H1 (cell line): Measurements from ENCODE around the gene TAS1R1. TPM values are rescaled to one million over a fixed set of nuclear protein-coding genes. Genes with fewer than 3 reads are reported as not detected.
A peak's percentile ranks its signal among the peaks of the same experiment; 100 is the strongest.

Experiments used
- CTCF ChIA-PET: fragments of 300-600 bp; sonication (Branson Sonifier 250); formaldehyde crosslinking; loops from one replicate; lab custom pipeline; 2021; ENCODE audit not compliant: partially characterized antibody; lab: Charles Lee
- POLR2A ChIA-PET: fragments of 300-600 bp; sonication (Branson Sonifier 250); formaldehyde crosslinking; loops from one replicate; lab custom pipeline; 2021; ENCODE audit warnings: inconsistent platforms; ENCODE audit not compliant: partially characterized antibody; lab: Charles Lee
- DNase-seq, 2 experiments: peaks; one replicate each; pipeline versions ENCODE4 v3.0.0 to v3.0.0-alpha.2; 2010 to 2022; ENCODE audit warnings: low spot score in 2 of 2, low read depth in 1 of 2, mixed read lengths in 1 of 2
- FAIRE-seq: peaks from 2 replicates; lab custom pipeline; 2011; peaks lifted over from hg19 to GRCh38; lab: Jason Lieb, UNC
- H2AFZ ChIP-seq: 2 replicates; pipeline ENCODE4 v1.8.1; 2012; ENCODE audit warnings: low read length, inconsistent platforms
- H2AK5ac ChIP-seq: 2 replicates; pipeline ENCODE4 v1.6.1; 2013; ENCODE audit warnings: low read depth, low read length
- H2BK120ac ChIP-seq: replicated peaks from 2 replicates; pipeline ENCODE3; 2013; ENCODE audit warnings: low read depth, low read length, inconsistent platforms
- H2BK12ac ChIP-seq: 2 replicates; pipeline ENCODE4 v1.6.1; 2013; ENCODE audit warnings: low read depth, low read length
- H2BK15ac ChIP-seq: 2 replicates; pipeline ENCODE4 v1.6.1; 2013; ENCODE audit warnings: low read length
- H2BK20ac ChIP-seq: 2 replicates; pipeline ENCODE4 v1.6.1; 2013; ENCODE audit warnings: low read length
- H2BK5ac ChIP-seq: 2 replicates; pipeline ENCODE4 v1.6.1; 2013; ENCODE audit warnings: low read depth, low read length
- H3K14ac ChIP-seq: 2 replicates; pipeline ENCODE4 v1.6.1; 2013; ENCODE audit warnings: inconsistent platforms; ENCODE audit not compliant: insufficient read length
- H3K18ac ChIP-seq: 2 replicates; pipeline ENCODE4 v1.6.1; 2013; ENCODE audit warnings: low read length; ENCODE audit errors: extremely low read depth
- H3K23ac ChIP-seq: 2 replicates; pipeline ENCODE4 v1.6.1; 2013; ENCODE audit warnings: inconsistent platforms; ENCODE audit not compliant: insufficient read length
- H3K23me2 ChIP-seq: 2 replicates; pipeline ENCODE4 v1.6.1; 2013; ENCODE audit warnings: low read depth, low read length
- H3K27ac ChIP-seq: 2 replicates; pipeline ENCODE4 v1.6.1; 2011; ENCODE audit warnings: low read depth, low read length, inconsistent platforms
- H3K27me3 ChIP-seq, 4 experiments: replicated peaks in 1 of 4; 1 replicate in 1 of 4; 2 replicates in 3 of 4; pipeline versions ENCODE4 v1.6.1 to v1.8.1; 2011 to 2013; ENCODE audit warnings: low read length in 3 of 4, mild to moderate bottlenecking in 3 of 4, inconsistent platforms in 2 of 4, mixed read lengths in 2 of 4, moderate library complexity in 1 of 4; ENCODE audit not compliant: control insufficient read depth in 3 of 4, insufficient read depth in 3 of 4; ENCODE audit errors: extremely low read depth in 1 of 4
- H3K36me3 ChIP-seq, 4 experiments: 2 replicates each; pipeline versions ENCODE4 v1.6.1 to v1.8.1; 2011 to 2013; ENCODE audit warnings: mild to moderate bottlenecking in 4 of 4, low read length in 3 of 4, moderate library complexity in 2 of 4, control low read depth in 1 of 4, inconsistent platforms in 1 of 4; ENCODE audit not compliant: insufficient read depth in 4 of 4, control insufficient read depth in 2 of 4
- H3K4ac ChIP-seq: replicated peaks from 2 replicates; pipeline ENCODE3; 2013; ENCODE audit warnings: low read length, low read depth, mixed read lengths, inconsistent platforms; ENCODE audit not compliant: insufficient read length
- H3K4me1 ChIP-seq, 4 experiments: replicated peaks in 1 of 4; 1 replicate in 1 of 4; 2 replicates in 3 of 4; pipeline versions ENCODE4 v1.6.1 to v1.8.1; 2011 to 2013; ENCODE audit warnings: low read length in 3 of 4, inconsistent platforms in 2 of 4, mixed read lengths in 1 of 4; ENCODE audit not compliant: insufficient read depth in 4 of 4, control insufficient read depth in 3 of 4
- H3K4me2 ChIP-seq, 2 experiments: 2 replicates each; pipeline versions ENCODE4 v1.6.1 to v1.8.1; 2011 to 2013; ENCODE audit warnings: low read depth in 2 of 2, low read length in 2 of 2, control low read depth in 1 of 2, inconsistent platforms in 1 of 2, mild to moderate bottlenecking in 1 of 2; ENCODE audit not compliant: insufficient read depth in 1 of 2
- H3K4me3 ChIP-seq, 4 experiments: fragments of 200-600, 300-600 bp in 1 of 4; sonication (generic), shearing (Covaris generic), sonication (Bioruptor Twin) in 1 of 4; 2 replicates each; pipeline versions ENCODE4 v1.5.1 to v1.8.1; 2011 to 2016; ENCODE audit warnings: low read length in 4 of 4, low read depth in 3 of 4, control low read depth in 2 of 4, inconsistent platforms in 2 of 4, mild to moderate bottlenecking in 2 of 4, mixed read lengths in 1 of 4, moderate library complexity in 1 of 4; ENCODE audit not compliant: insufficient read depth in 2 of 4; ENCODE audit errors: extremely low read depth in 1 of 4
- H3K56ac ChIP-seq: replicated peaks from 2 replicates; pipeline ENCODE3; 2013; ENCODE audit warnings: low read depth, mild to moderate bottlenecking, mixed read lengths, low read length, inconsistent platforms; ENCODE audit not compliant: insufficient read length
- H3K79me1 ChIP-seq: 2 replicates; pipeline ENCODE4 v1.6.1; 2013; ENCODE audit warnings: low read depth, low read length, control low read depth
- H3K79me2 ChIP-seq, 2 experiments: 2 replicates each; pipeline versions ENCODE4 v1.6.1 to v1.8.1; 2012 to 2013; ENCODE audit warnings: low read length in 2 of 2, mild to moderate bottlenecking in 2 of 2, inconsistent platforms in 1 of 2; ENCODE audit not compliant: insufficient read depth in 2 of 2, control insufficient read depth in 1 of 2
- H3K9ac ChIP-seq, 4 experiments: replicated peaks in 1 of 4; 1 replicate in 1 of 4; 2 replicates in 3 of 4; pipeline versions ENCODE4 v1.6.1 to v1.8.1; 2011 to 2013; ENCODE audit warnings: low read depth in 3 of 4, low read length in 3 of 4, control low read depth in 2 of 4, mild to moderate bottlenecking in 2 of 4, moderate library complexity in 2 of 4, inconsistent platforms in 1 of 4; ENCODE audit errors: extremely low read depth in 1 of 4
- H3K9me3 ChIP-seq, 2 experiments: 2 replicates each; pipeline versions ENCODE4 v1.6.1 to v1.8.1; 2012 to 2013; ENCODE audit warnings: mild to moderate bottlenecking in 2 of 2, moderate library complexity in 2 of 2, control low read depth in 1 of 2, inconsistent platforms in 1 of 2, low read depth in 1 of 2, low read length in 1 of 2, mixed read lengths in 1 of 2; ENCODE audit not compliant: insufficient read depth in 2 of 2
- H4K20me1 ChIP-seq, 2 experiments: replicated peaks in 1 of 2; 2 replicates each; pipeline versions ENCODE3 to v1.8.1; 2011 to 2013; ENCODE audit warnings: inconsistent platforms in 2 of 2, low read length in 2 of 2, mild to moderate bottlenecking in 1 of 2; ENCODE audit not compliant: insufficient read depth in 2 of 2, control insufficient read depth in 1 of 2
- H4K5ac ChIP-seq: 2 replicates; pipeline ENCODE4 v1.6.1; 2013; ENCODE audit warnings: low read length, low read depth, mixed read lengths, inconsistent platforms; ENCODE audit not compliant: insufficient read length
- H4K8ac ChIP-seq: 2 replicates; pipeline ENCODE4 v1.8.0; 2013; ENCODE audit warnings: mild to moderate bottlenecking, moderate library complexity, low read length, inconsistent platforms; ENCODE audit not compliant: insufficient read depth; ENCODE audit errors: extremely low read depth
- H4K91ac ChIP-seq: replicated peaks from 2 replicates; pipeline ENCODE3; 2013; ENCODE audit warnings: low read length, mixed read lengths, inconsistent platforms; ENCODE audit not compliant: insufficient read length
- ASH2L ChIP-seq: fragments of 200-600, 300-600 bp; sonication (generic); IDR thresholded peaks from one replicate; pipeline ENCODE4 v1.7.1; 2017; ENCODE audit warnings: low read length
- BCL11A ChIP-seq, 2 experiments: IDR thresholded peaks; one replicate each; pipeline ENCODE4 v1.6.1; 2011; ENCODE audit warnings: low read depth in 2 of 2, low read length in 2 of 2, mild to moderate bottlenecking in 2 of 2
- CTCF ChIP-seq, 3 experiments: IDR thresholded peaks; 1 replicate in 2 of 3; 2 replicates in 1 of 3; pipeline versions ENCODE4 v1.5.1 to v1.6.1; 2011; ENCODE audit warnings: low read length in 3 of 3, mild to moderate bottlenecking in 3 of 3, inconsistent platforms in 2 of 3, low read depth in 1 of 3, moderate library complexity in 1 of 3; ENCODE audit not compliant: insufficient read depth in 1 of 3; ENCODE audit errors: control extremely low read depth in 1 of 3
- GABPA ChIP-seq: IDR thresholded peaks from 2 replicates; pipeline ENCODE4 v1.6.1; 2011; ENCODE audit warnings: mild to moderate bottlenecking, low read length, moderate library complexity, borderline replicate concordance; ENCODE audit not compliant: insufficient read depth
- RXRA ChIP-seq: IDR thresholded peaks from 2 replicates; pipeline ENCODE4 v1.6.1; 2011; ENCODE audit warnings: low read depth, mild to moderate bottlenecking, low read length, moderate library complexity; ENCODE audit not compliant: insufficient read depth
- SRF ChIP-seq: IDR thresholded peaks from 2 replicates; pipeline ENCODE4 v1.6.1; 2011; ENCODE audit warnings: mild to moderate bottlenecking, low read depth, low read length, moderate library complexity
- TCF12 ChIP-seq: IDR thresholded peaks from 2 replicates; pipeline ENCODE4 v1.6.1; 2011; ENCODE audit warnings: low read depth, mild to moderate bottlenecking, low read length
- USF2 ChIP-seq: IDR thresholded peaks from 2 replicates; pipeline ENCODE4 v1.6.1; 2011; ENCODE audit warnings: low read length, improper control_type of control experiment
- WGBS, 2 experiments: shearing (Covaris generic) in 1 of 2; methylation state at CpG; one replicate each; pipeline versions ENCODE4 v1.1.6 to v1.1.7; 2013 to 2015; ENCODE audit warnings: low lambda C conversion rate in 2 of 2, mixed read lengths in 2 of 2, inconsistent platforms in 1 of 2, low coverage in 1 of 2, missing lambda C conversion rate in 1 of 2; ENCODE audit not compliant: insufficient replicate concordance in 2 of 2, insufficient coverage in 1 of 2, insufficient read length in 1 of 2; ENCODE audit errors: extremely low coverage in 1 of 2, missing lambda C conversion rate in 1 of 2; 5-methylcytosine and 5-hydroxymethylcytosine counted together
- polyA plus RNA-seq, 7 experiments: library from polyadenylated mRNA; depleted of rRNA in 3 of 7; stranded (reverse) in 5 of 7; unstranded in 2 of 7; fragments of >200 nt in 5 of 7; fragments of 200-250 nt in 2 of 7; gene quantifications; 1 replicate in 5 of 7; 2 replicates in 1 of 7; 4 replicates in 1 of 7; pipeline versions ENCODE4 v1.2.1 to v1.2.3, GENCODE V29; 2011 to 2013; ENCODE audit warnings: missing spikeins in 2 of 7, mixed read lengths in 2 of 7
- total RNA-seq: library from RNA; stranded (reverse); fragmentation: NEBNext Ultra II Directional; extraction: Animal tissue kit (Norgen Biotek cat#: 25700); gene quantifications from 2 replicates; pipeline ENCODE4 v1.2.1, GENCODE V29; 2021
- TF ChIP-seq, protein P1 (sequence below): IDR thresholded peaks from 2 replicates; pipeline ENCODE4 v1.6.1; 2012; ENCODE audit warnings: inconsistent platforms

Gene TAS1R1
- total and polyA plus RNA-seq, 2 of the 8 experiments (the other 6 are each of a cell fraction or from before 2014, with no cell fraction given), result 0.26 TPM; not detected in 1

GRCh38 chr1:6523566-6523965, 31.5 kb upstream of the TAS1R1 start:
- no peak overlapping the region for H4K5ac ChIP-seq
- H3K9ac ChIP-seq, result no peak overlapping the region; a peak in 1 of 7 replicates
- peaks cover 6 to 22% (median 21%) of the 10 kb centered on the region in 4 experiments; a peak in 6 of 8 replicates for H3K36me3 ChIP-seq
- no peak overlapping the region for H3K4me2 ChIP-seq
- no peak overlapping the region for H3K4me3 ChIP-seq
- H3K79me1 ChIP-seq, result no peaks in the 10 kb centered on the region
- no peak overlapping the region for H3K56ac ChIP-seq
- H3K79me2 ChIP-seq, result no peaks in the 10 kb centered on the region
- no peak overlapping the region for H2AK5ac ChIP-seq
- no peak overlapping the region for H2AFZ ChIP-seq
- ChIA-PET CTCF (interaction anchor here (0.7 to 8.1 kb wide), 23 partner anchors 10 to 129 kb away, joined by 3 to 107 read pairs (median 4); partner anchors contain the start of genes NOL9, PLEKHG5, THAP3 and ZBTB48), POLR2A (interaction anchor here (1.2 to 2.8 kb wide), 7 partner anchors 11 to 44 kb away, joined by 3 to 9 read pairs (median 7); no protein-coding TSS in a partner anchor)
- 63% methylated on average over 5 of the region's 6 CpGs; no CpG with 5 or more reads in 1 of the 2 experiments for WGBS, 2 experiments
- no peak overlapping the region for H2BK5ac ChIP-seq
- FAIRE-seq (peak; percentile 77), DNase-seq (peak in 1 of 2 experiments; percentile 29)
- no peak overlapping the region for H3K14ac ChIP-seq
- no peak overlapping the region for H3K4ac ChIP-seq
- H4K20me1 ChIP-seq, result peaks cover 3 to 5% of the 10 kb centered on the region in 2 experiments
- no peaks in the 10 kb centered on the region for H3K23me2 ChIP-seq
- no peak overlapping the region for H3K27ac ChIP-seq
- no peaks in the 10 kb centered on the region for H3K9me3 ChIP-seq
- peaks cover 5 to 11% (median 7%) of the 10 kb centered on the region in 4 experiments for H3K4me1 ChIP-seq
- no peak overlapping the region for H3K23ac ChIP-seq
- H3K27me3 ChIP-seq, result no peaks in the 10 kb centered on the region
- H2BK15ac ChIP-seq, result no peak overlapping the region
- no peak overlapping the region for H4K91ac ChIP-seq
- H4K8ac ChIP-seq, result no peak overlapping the region
- no peak overlapping the region for H2BK20ac ChIP-seq
- no peak overlapping the region for H2BK120ac ChIP-seq
- no peak overlapping the region for H2BK12ac ChIP-seq
- no peak overlapping the region for H3K18ac ChIP-seq
- TF ChIP-seq USF2 (peak; percentile 53; the same call in 1 of the 2 replicates), TCF12 (no peak), RXRA (no peak), SRF (no peak), BCL11A (IDR thresholded peaks at IDR 0.05; ENCODE audit: low read depth in 2 of 2, low read length in 2 of 2) (no peak), CTCF (IDR thresholded peaks at IDR 0.05; ENCODE audit: control extremely low read depth in 1 of 3, insufficient read depth in 1 of 3, low read depth in 1 of 3, low read length in 3 of 3) (peak; percentile 56 to 87 (median 85)), GABPA (peak; percentile 45; the same call in 1 of the 2 replicates), ASH2L (no peak)
- TF ChIP-seq, protein P1, sequence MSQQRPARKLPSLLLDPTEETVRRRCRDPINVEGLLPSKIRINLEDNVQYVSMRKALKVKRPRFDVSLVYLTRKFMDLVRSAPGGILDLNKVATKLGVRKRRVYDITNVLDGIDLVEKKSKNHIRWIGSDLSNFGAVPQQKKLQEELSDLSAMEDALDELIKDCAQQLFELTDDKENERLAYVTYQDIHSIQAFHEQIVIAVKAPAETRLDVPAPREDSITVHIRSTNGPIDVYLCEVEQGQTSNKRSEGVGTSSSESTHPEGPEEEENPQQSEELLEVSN, result no peak
